GM23338 (cell line): ENCODE measurements around the gene GAK. TPM values are rescaled to one million over a fixed set of nuclear protein-coding genes. Genes with fewer than 3 reads are reported as not detected.
"Not testable (repeated sequence)": the region's sequence is repeated elsewhere in the genome, so short reads cannot be mapped to it uniquely, and the experiment has no call there.

Experiments used
- ATAC-seq: fragments of 200-7000 bp; cut with Tn5 transposase; 3 replicates; pipeline ENCODE4 v1.9.1; 2020
- DNase-seq: peaks from one replicate; pipeline ENCODE4 v3.0.0-alpha.2; 2015; ENCODE audit warnings: low spot score
- H2AFZ ChIP-seq: fragments of 200-600 bp; sonication (generic); 2 replicates; pipeline ENCODE4 v1.8.0; 2016; ENCODE audit warnings: antibody characterized with exemption, mild to moderate bottlenecking, moderate library complexity
- H3F3A ChIP-seq: fragments of 200-600 bp; sonication (generic); replicated peaks from 2 replicates; pipeline ENCODE4 v1.8.0; 2017; ENCODE audit warnings: antibody characterized with exemption, mixed run types, low read depth
- H3K27ac ChIP-seq: fragments of 200-600 bp; sonication (generic); 2 replicates; pipeline ENCODE4 v1.6.1; 2016; ENCODE audit warnings: low read depth
- H3K27me3 ChIP-seq: fragments of 200-600 bp; sonication (generic); 2 replicates; pipeline ENCODE4 v1.8.0; 2016; ENCODE audit warnings: mild to moderate bottlenecking, mixed run types, moderate library complexity; ENCODE audit not compliant: insufficient read depth
- H3K36me3 ChIP-seq: fragments of 200-600 bp; sonication (generic); 2 replicates; pipeline ENCODE4 v1.8.0; 2016; ENCODE audit warnings: mild to moderate bottlenecking; ENCODE audit not compliant: insufficient read depth
- H3K4me1 ChIP-seq: fragments of 200-600 bp; sonication (generic); 2 replicates; pipeline ENCODE4 v1.8.0; 2016; ENCODE audit warnings: mild to moderate bottlenecking, moderate library complexity; ENCODE audit not compliant: insufficient read depth
- H3K4me2 ChIP-seq: fragments of 200-600 bp; sonication (generic); 2 replicates; pipeline ENCODE4 v1.7.1; 2017; ENCODE audit warnings: mixed run types
- H3K4me3 ChIP-seq: fragments of 200-600 bp; sonication (generic); 2 replicates; pipeline ENCODE4 v1.6.1; 2016; ENCODE audit warnings: mixed run types
- H3K79me2 ChIP-seq: fragments of 200-600 bp; sonication (generic); replicated peaks from 2 replicates; pipeline ENCODE4 v1.8.0; 2017; ENCODE audit warnings: mild to moderate bottlenecking; ENCODE audit not compliant: insufficient read depth
- H3K9me2 ChIP-seq: fragments of 200-600 bp; sonication (generic); 2 replicates; pipeline ENCODE4 v1.8.0; 2017; ENCODE audit not compliant: insufficient read depth
- H4K20me1 ChIP-seq: fragments of 200-600 bp; sonication (generic); replicated peaks from 2 replicates; pipeline ENCODE4 v1.8.0; 2017; ENCODE audit warnings: mild to moderate bottlenecking; ENCODE audit not compliant: insufficient read depth
- H3K27ac Mint-ChIP-seq: 2 replicates; pipeline ENCODE4 v1.8.0; 2020; ENCODE audit warnings: inconsistent platforms, mild to moderate bottlenecking, moderate library complexity, mixed read lengths
- H3K27me3 Mint-ChIP-seq: 3 replicates; pipeline ENCODE4 v1.8.0; 2022; ENCODE audit warnings: low read depth, mild to moderate bottlenecking, moderate library complexity, mixed read lengths, inconsistent platforms; ENCODE audit not compliant: insufficient read depth, poor library complexity
- H3K36me3 Mint-ChIP-seq: 3 replicates; pipeline ENCODE4 v1.8.0; 2021; ENCODE audit warnings: low read depth, mild to moderate bottlenecking, inconsistent platforms, moderate library complexity, mixed read lengths
- H3K4me1 Mint-ChIP-seq: 3 replicates; pipeline ENCODE4 v1.8.0; 2020; ENCODE audit warnings: mild to moderate bottlenecking, inconsistent platforms, mixed read lengths
- H3K4me3 Mint-ChIP-seq: 3 replicates; pipeline ENCODE4 v1.8.0; 2021; ENCODE audit warnings: moderate library complexity, mild to moderate bottlenecking, inconsistent platforms, mixed read lengths
- H3K9me3 Mint-ChIP-seq: 3 replicates; pipeline ENCODE4 v1.8.0; 2020; ENCODE audit warnings: moderate library complexity, mild to moderate bottlenecking, inconsistent platforms, mixed read lengths
- EZH2 ChIP-seq: fragments of 200-600 bp; sonication (generic); IDR thresholded peaks from one replicate; pipeline ENCODE4 v1.8.0; 2017; ENCODE audit warnings: antibody characterized with exemption, mild to moderate bottlenecking, low read depth; ENCODE audit not compliant: unreplicated experiment
- EZH2phosphoT487 ChIP-seq: fragments of 200-600 bp; sonication (generic); IDR thresholded peaks from one replicate; pipeline ENCODE4 v1.8.1; 2018; ENCODE audit warnings: antibody characterized with exemption; ENCODE audit not compliant: unreplicated experiment
- NANOG ChIP-seq: IDR thresholded peaks from 2 replicates; pipeline ENCODE4 v1.6.1; 2016; ENCODE audit warnings: antibody characterized with exemption, borderline replicate concordance
- POLR2AphosphoS5 ChIP-seq: IDR thresholded peaks from 2 replicates; pipeline ENCODE4 v1.6.1; 2016; ENCODE audit warnings: antibody characterized with exemption, low read depth
- ZNF331 ChIP-seq: fragments of 250-450 bp; sonication (Bioruptor Pico); IDR thresholded peaks from 2 replicates; pipeline ENCODE4 v1.5.0; 2020; ENCODE audit warnings: low read depth, mild to moderate bottlenecking, moderate library complexity
- polyA plus RNA-seq: library from polyadenylated mRNA; unstranded; fragments of >200 nt; fragmentation: Nextera tagmentation; extraction: Ambion mirVana; gene quantifications from 2 replicates; pipeline ENCODE4 v1.2.1, GENCODE V29; 2016
- total RNA-seq: library from RNA; depleted of rRNA; stranded (reverse); fragments of >200 nt; shearing (Covaris generic); gene quantifications from 2 replicates; pipeline ENCODE4 v1.2.3, GENCODE V29; 2014
- TF ChIP-seq, protein P1 (sequence below), 2 experiments: fragments of 200-600 bp in 1 of 2; sonication (generic) in 1 of 2; conservative IDR thresholded peaks; 2 replicates each; pipeline versions ENCODE4 v1.5.1 to v1.6.1; 2016 to 2017; ENCODE audit warnings: antibody characterized with exemption in 2 of 2, low read depth in 2 of 2, mild to moderate bottlenecking in 2 of 2, moderate library complexity in 1 of 2
- TF ChIP-seq, protein P2 (sequence below): fragments of 250-450 bp; sonication (Bioruptor Pico); IDR thresholded peaks from 2 replicates; pipeline ENCODE4 v1.5.0; 2020; ENCODE audit warnings: mild to moderate bottlenecking, moderate library complexity

The GAK gene
- total and polyA plus RNA-seq, 2 experiments from 2014 or later: 48.5 to 124 TPM

DNA sequence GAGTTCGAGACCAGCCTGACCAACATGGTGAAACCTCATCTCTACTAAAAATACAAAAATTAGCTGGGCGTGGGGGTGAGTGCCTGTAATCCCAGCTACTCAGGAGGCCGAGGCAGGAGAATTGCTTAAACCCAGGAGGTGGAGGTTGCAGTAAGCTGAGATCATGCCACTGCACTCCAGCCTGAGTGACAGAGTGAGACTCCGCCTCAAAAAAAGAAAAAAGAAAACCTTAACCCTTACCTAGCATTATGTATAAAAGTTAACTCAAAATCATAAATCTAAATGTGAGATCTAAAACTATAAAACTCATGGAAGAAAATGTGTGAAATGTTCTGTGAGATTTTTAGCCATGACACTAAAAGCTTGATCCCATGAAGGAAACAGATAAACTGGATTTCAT, 7.4 kb upstream of the GAK start:
- H3K4me3 Mint-ChIP-seq, DNase-seq, ATAC-seq, H2AFZ ChIP-seq, H3K36me3 Mint-ChIP-seq, H3K9me2 ChIP-seq, H3K4me1 Mint-ChIP-seq, H3K4me1 ChIP-seq, H3K36me3 ChIP-seq, H3K27me3 ChIP-seq, H3K27ac Mint-ChIP-seq, H3K4me2 ChIP-seq, H3K27me3 Mint-ChIP-seq, H3F3A ChIP-seq, H3K27ac ChIP-seq, H3K4me3 ChIP-seq, H4K20me1 ChIP-seq, H3K9me3 Mint-ChIP-seq, H3K79me2 ChIP-seq: not testable (repeated sequence)

DNA sequence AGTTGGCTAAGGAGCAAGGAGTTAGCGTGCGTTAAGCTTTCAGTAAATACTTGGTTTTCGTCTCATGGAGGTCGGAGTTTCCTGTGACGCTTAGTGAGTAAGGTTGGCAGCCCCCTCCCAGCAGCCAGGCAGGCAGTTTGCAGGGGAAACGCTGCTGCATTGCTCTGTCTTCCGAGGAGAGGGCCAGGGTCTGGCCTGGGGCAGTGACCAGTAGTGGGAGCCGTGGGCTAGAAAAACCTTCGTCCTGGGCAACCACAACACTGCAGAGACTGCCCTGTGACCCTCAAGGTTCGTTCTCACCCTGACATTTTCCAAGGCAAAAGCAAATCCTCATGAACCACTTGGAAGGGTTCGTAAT, 576 bp upstream of the GAK start:
- peak; percentile 24 for ATAC-seq
- H3K4me3 ChIP-seq: peak overlapping the region; percentile 96
- Mint-ChIP-seq H3K4me3 (peak overlapping the region; percentile 92), H3K36me3 (no peaks in the 10 kb centered on the region), H3K9me3 (no peaks in the 10 kb centered on the region), H3K27me3 (peaks cover 10% of the 10 kb centered on the region), H3K4me1 (peaks cover 7% of the 10 kb centered on the region), H3K27ac (peak overlapping the region; percentile 51; the same call in 1 of the 2 replicates)
- H3K4me2 ChIP-seq: peak overlapping the region; percentile 99
- H2AFZ ChIP-seq: peak overlapping the region; percentile 100
- no peaks in the 10 kb centered on the region for H3K9me2 ChIP-seq
- no peaks in the 10 kb centered on the region; the same call in 1 of the 2 replicates for H3K4me1 ChIP-seq
- H3F3A ChIP-seq: no peaks in the 10 kb centered on the region
- peaks cover 41% of the 10 kb centered on the region for H3K79me2 ChIP-seq
- peaks cover 17% of the 10 kb centered on the region for H4K20me1 ChIP-seq
- no peak for DNase-seq
- H3K36me3 ChIP-seq: no peaks in the 10 kb centered on the region
- no peak for TF ChIP-seq NANOG
- TF ChIP-seq, protein P1, sequence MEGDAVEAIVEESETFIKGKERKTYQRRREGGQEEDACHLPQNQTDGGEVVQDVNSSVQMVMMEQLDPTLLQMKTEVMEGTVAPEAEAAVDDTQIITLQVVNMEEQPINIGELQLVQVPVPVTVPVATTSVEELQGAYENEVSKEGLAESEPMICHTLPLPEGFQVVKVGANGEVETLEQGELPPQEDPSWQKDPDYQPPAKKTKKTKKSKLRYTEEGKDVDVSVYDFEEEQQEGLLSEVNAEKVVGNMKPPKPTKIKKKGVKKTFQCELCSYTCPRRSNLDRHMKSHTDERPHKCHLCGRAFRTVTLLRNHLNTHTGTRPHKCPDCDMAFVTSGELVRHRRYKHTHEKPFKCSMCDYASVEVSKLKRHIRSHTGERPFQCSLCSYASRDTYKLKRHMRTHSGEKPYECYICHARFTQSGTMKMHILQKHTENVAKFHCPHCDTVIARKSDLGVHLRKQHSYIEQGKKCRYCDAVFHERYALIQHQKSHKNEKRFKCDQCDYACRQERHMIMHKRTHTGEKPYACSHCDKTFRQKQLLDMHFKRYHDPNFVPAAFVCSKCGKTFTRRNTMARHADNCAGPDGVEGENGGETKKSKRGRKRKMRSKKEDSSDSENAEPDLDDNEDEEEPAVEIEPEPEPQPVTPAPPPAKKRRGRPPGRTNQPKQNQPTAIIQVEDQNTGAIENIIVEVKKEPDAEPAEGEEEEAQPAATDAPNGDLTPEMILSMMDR (conservative IDR thresholded peaks at IDR 0.05; ENCODE audit: low read depth in 2 of 2): peak in 1 of 2 experiments; percentile 23; a peak in 1 of 4 replicates
- H3K27me3 ChIP-seq: no peaks in the 10 kb centered on the region
- peak overlapping the region; percentile 78; the same call in 1 of the 2 replicates for H3K27ac ChIP-seq

DNA sequence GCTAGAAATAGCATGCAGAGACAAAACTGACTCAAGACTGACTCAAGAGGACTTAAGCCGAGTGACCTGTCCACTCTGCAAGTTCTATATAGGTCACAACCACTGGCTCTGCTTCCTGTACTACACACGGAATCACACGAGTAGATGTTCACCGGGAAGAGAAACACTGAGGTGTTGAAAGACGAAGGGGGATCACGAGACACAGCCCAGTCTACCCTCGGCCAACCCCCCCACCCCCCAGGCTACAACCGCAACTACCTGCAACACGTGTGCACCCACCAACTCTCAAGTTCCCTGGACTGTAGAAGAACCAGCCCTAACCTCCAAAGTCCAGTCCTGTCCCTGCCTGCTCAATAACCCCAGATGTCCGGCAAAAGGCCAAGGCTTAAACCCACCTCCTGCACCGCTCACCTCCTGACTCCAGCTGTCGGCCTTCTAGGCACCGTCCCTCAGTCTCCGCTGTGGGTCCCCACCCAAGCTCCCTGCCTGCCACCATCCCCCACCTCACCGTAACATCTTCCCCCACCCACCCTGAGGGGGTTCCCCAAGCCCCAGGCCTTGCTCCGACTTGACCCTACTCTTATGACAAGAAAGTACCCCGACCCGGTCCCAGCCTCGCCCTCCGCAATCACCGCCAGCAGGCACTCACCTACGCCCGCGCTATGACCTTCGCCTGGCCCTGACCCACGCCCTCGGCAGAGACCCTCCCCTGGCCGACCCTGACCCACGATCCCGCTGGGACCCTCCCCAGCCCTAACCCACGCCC, 739 bp downstream of the GAK start:
- Histone ChIP-seq H3K27ac (no peak overlapping the region), H3F3A (no peaks in the 10 kb centered on the region), H3K9me2 (no peaks in the 10 kb centered on the region), H4K20me1 (peaks cover 18% of the 10 kb centered on the region), H3K4me3 (peak overlapping the region; percentile 96), H3K36me3 (no peaks in the 10 kb centered on the region), H2AFZ (no peak overlapping the region), H3K79me2 (peaks cover 43% of the 10 kb centered on the region), H3K4me1 (no peaks in the 10 kb centered on the region; the same call in 1 of the 2 replicates), H3K27me3 (no peaks in the 10 kb centered on the region), H3K4me2 (peak overlapping the region; percentile 99)
- H3K36me3 Mint-ChIP-seq: no peaks in the 10 kb centered on the region
- H3K9me3 Mint-ChIP-seq: no peaks in the 10 kb centered on the region
- H3K4me1 Mint-ChIP-seq: peaks cover 9% of the 10 kb centered on the region
- ATAC-seq (peak; percentile 20), DNase-seq (no peak)
- peaks cover 12% of the 10 kb centered on the region for H3K27me3 Mint-ChIP-seq
- H3K27ac Mint-ChIP-seq: peak overlapping the region; percentile 94
- H3K4me3 Mint-ChIP-seq: peak overlapping the region; percentile 92
- TF ChIP-seq POLR2AphosphoS5 (no peak), EZH2phosphoT487 (no peak), ZNF331 (CRISPR knock-in tag) (no peak), EZH2 (no peak)
- TF ChIP-seq, protein P2, sequence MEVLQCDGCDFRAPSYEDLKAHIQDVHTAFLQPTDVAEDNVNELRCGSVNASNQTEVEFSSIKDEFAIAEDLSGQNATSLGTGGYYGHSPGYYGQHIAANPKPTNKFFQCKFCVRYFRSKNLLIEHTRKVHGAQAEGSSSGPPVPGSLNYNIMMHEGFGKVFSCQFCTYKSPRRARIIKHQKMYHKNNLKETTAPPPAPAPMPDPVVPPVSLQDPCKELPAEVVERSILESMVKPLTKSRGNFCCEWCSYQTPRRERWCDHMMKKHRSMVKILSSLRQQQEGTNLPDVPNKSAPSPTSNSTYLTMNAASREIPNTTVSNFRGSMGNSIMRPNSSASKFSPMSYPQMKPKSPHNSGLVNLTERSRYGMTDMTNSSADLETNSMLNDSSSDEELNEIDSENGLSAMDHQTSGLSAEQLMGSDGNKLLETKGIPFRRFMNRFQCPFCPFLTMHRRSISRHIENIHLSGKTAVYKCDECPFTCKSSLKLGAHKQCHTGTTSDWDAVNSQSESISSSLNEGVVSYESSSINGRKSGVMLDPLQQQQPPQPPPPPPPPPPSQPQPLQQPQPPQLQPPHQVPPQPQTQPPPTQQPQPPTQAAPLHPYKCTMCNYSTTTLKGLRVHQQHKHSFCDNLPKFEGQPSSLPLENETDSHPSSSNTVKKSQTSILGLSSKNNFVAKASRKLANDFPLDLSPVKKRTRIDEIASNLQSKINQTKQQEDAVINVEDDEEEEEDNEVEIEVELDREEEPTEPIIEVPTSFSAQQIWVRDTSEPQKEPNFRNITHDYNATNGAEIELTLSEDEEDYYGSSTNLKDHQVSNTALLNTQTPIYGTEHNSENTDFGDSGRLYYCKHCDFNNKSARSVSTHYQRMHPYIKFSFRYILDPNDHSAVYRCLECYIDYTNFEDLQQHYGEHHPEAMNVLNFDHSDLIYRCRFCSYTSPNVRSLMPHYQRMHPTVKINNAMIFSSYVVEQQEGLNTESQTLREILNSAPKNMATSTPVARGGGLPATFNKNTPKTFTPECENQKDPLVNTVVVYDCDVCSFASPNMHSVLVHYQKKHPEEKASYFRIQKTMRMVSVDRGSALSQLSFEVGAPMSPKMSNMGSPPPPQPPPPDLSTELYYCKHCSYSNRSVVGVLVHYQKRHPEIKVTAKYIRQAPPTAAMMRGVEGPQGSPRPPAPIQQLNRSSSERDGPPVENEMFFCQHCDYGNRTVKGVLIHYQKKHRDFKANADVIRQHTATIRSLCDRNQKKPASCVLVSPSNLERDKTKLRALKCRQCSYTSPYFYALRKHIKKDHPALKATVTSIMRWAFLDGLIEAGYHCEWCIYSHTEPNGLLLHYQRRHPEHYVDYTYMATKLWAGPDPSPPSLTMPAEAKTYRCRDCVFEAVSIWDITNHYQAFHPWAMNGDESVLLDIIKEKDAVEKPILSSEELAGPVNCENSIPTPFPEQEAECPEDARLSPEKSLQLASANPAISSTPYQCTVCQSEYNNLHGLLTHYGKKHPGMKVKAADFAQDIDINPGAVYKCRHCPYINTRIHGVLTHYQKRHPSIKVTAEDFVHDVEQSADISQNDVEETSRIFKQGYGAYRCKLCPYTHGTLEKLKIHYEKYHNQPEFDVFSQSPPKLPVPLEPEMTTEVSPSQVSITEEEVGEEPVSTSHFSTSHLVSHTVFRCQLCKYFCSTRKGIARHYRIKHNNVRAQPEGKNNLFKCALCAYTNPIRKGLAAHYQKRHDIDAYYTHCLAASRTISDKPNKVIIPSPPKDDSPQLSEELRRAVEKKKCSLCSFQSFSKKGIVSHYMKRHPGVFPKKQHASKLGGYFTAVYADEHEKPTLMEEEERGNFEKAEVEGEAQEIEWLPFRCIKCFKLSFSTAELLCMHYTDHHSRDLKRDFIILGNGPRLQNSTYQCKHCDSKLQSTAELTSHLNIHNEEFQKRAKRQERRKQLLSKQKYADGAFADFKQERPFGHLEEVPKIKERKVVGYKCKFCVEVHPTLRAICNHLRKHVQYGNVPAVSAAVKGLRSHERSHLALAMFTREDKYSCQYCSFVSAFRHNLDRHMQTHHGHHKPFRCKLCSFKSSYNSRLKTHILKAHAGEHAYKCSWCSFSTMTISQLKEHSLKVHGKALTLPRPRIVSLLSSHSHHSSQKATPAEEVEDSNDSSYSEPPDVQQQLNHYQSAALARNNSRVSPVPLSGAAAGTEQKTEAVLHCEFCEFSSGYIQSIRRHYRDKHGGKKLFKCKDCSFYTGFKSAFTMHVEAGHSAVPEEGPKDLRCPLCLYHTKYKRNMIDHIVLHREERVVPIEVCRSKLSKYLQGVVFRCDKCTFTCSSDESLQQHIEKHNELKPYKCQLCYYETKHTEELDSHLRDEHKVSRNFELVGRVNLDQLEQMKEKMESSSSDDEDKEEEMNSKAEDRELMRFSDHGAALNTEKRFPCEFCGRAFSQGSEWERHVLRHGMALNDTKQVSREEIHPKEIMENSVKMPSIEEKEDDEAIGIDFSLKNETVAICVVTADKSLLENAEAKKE (CRISPR knock-in tag): no peak
